ENCODE results near the gene KDM2A.

The KDM2A gene

GRCh38 chr11:67163006-67163405 is 43.9 kb downstream of the KDM2A start:
- TF ChIP-seq ISL1 (CRISPR knock-in tag; IDR thresholded peaks at IDR 0.05): no peak
- TF ChIP-seq ARNTL (CRISPR knock-in tag; IDR thresholded peaks at IDR 0.05; ENCODE audit: borderline replicate concordance, low read depth): no peak
- no peak for TF ChIP-seq ZNF8 (CRISPR knock-in tag; IDR thresholded peaks at IDR 0.05)
- no peak for TF ChIP-seq CSRNP3 (CRISPR knock-in tag; IDR thresholded peaks at IDR 0.05)
- no peak for TF ChIP-seq ZFP3 (CRISPR knock-in tag; IDR thresholded peaks at IDR 0.05)
- TF ChIP-seq GLIS3 (CRISPR knock-in tag; IDR thresholded peaks at IDR 0.05): no peak
- TF ChIP-seq BACH2 (CRISPR knock-in tag; IDR thresholded peaks at IDR 0.05; ENCODE audit: borderline replicate concordance): no peak
- no peak for TF ChIP-seq SNAI2 (CRISPR knock-in tag; IDR thresholded peaks at IDR 0.05)
- TF ChIP-seq, protein P1, sequence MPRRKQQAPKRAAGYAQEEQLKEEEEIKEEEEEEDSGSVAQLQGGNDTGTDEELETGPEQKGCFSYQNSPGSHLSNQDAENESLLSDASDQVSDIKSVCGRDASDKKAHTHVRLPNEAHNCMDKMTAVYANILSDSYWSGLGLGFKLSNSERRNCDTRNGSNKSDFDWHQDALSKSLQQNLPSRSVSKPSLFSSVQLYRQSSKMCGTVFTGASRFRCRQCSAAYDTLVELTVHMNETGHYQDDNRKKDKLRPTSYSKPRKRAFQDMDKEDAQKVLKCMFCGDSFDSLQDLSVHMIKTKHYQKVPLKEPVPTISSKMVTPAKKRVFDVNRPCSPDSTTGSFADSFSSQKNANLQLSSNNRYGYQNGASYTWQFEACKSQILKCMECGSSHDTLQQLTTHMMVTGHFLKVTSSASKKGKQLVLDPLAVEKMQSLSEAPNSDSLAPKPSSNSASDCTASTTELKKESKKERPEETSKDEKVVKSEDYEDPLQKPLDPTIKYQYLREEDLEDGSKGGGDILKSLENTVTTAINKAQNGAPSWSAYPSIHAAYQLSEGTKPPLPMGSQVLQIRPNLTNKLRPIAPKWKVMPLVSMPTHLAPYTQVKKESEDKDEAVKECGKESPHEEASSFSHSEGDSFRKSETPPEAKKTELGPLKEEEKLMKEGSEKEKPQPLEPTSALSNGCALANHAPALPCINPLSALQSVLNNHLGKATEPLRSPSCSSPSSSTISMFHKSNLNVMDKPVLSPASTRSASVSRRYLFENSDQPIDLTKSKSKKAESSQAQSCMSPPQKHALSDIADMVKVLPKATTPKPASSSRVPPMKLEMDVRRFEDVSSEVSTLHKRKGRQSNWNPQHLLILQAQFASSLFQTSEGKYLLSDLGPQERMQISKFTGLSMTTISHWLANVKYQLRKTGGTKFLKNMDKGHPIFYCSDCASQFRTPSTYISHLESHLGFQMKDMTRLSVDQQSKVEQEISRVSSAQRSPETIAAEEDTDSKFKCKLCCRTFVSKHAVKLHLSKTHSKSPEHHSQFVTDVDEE (CRISPR knock-in tag; IDR thresholded peaks at IDR 0.05): no peak
- no peak for TF ChIP-seq ZC3H10 (CRISPR knock-in tag; IDR thresholded peaks at IDR 0.05)
- TF ChIP-seq, protein P2, sequence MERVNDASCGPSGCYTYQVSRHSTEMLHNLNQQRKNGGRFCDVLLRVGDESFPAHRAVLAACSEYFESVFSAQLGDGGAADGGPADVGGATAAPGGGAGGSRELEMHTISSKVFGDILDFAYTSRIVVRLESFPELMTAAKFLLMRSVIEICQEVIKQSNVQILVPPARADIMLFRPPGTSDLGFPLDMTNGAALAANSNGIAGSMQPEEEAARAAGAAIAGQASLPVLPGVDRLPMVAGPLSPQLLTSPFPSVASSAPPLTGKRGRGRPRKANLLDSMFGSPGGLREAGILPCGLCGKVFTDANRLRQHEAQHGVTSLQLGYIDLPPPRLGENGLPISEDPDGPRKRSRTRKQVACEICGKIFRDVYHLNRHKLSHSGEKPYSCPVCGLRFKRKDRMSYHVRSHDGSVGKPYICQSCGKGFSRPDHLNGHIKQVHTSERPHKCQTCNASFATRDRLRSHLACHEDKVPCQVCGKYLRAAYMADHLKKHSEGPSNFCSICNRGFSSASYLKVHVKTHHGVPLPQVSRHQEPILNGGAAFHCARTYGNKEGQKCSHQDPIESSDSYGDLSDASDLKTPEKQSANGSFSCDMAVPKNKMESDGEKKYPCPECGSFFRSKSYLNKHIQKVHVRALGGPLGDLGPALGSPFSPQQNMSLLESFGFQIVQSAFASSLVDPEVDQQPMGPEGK (CRISPR knock-in tag; IDR thresholded peaks at IDR 0.05; ENCODE audit: borderline replicate concordance): no peak
- TF ChIP-seq PPARA (CRISPR knock-in tag; IDR thresholded peaks at IDR 0.05; ENCODE audit: borderline replicate concordance): no peak
- TF ChIP-seq, protein P3, sequence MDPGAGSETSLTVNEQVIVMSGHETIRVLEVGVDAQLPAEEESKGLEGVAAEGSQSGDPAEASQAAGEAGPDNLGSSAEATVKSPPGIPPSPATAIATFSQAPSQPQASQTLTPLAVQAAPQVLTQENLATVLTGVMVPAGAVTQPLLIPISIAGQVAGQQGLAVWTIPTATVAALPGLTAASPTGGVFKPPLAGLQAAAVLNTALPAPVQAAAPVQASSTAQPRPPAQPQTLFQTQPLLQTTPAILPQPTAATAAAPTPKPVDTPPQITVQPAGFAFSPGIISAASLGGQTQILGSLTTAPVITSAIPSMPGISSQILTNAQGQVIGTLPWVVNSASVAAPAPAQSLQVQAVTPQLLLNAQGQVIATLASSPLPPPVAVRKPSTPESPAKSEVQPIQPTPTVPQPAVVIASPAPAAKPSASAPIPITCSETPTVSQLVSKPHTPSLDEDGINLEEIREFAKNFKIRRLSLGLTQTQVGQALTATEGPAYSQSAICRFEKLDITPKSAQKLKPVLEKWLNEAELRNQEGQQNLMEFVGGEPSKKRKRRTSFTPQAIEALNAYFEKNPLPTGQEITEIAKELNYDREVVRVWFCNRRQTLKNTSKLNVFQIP (CRISPR knock-in tag; IDR thresholded peaks at IDR 0.05; ENCODE audit: borderline replicate concordance, low read depth): no peak

GRCh38 chr11:67165623-67166022 is 46.6 kb downstream of the KDM2A start:
- no peak for TF ChIP-seq ZNF8 (CRISPR knock-in tag; IDR thresholded peaks at IDR 0.05)
- TF ChIP-seq, protein P2 (CRISPR knock-in tag; IDR thresholded peaks at IDR 0.05; ENCODE audit: borderline replicate concordance): no peak
- TF ChIP-seq, protein P3 (CRISPR knock-in tag; IDR thresholded peaks at IDR 0.05; ENCODE audit: borderline replicate concordance, low read depth): no peak
- TF ChIP-seq OSR1 (CRISPR knock-in tag; IDR thresholded peaks at IDR 0.05): no peak
- no peak for TF ChIP-seq CREB5 (CRISPR knock-in tag; IDR thresholded peaks at IDR 0.05; ENCODE audit: low read depth)
- no peak for TF ChIP-seq ZC3H10 (CRISPR knock-in tag; IDR thresholded peaks at IDR 0.05)
- TF ChIP-seq ZFP3 (CRISPR knock-in tag; IDR thresholded peaks at IDR 0.05): no peak
- TF ChIP-seq ZNF565 (CRISPR knock-in tag; conservative IDR thresholded peaks at IDR 0.05; ENCODE audit: low read depth): no peak
- no peak for TF ChIP-seq RARB (CRISPR knock-in tag; IDR thresholded peaks at IDR 0.05)
- TF ChIP-seq TOX (CRISPR knock-in tag; IDR thresholded peaks at IDR 0.05; ENCODE audit: borderline replicate concordance): no peak
- no peak for TF ChIP-seq CSRNP3 (CRISPR knock-in tag; IDR thresholded peaks at IDR 0.05)
- TF ChIP-seq ARNTL (CRISPR knock-in tag; IDR thresholded peaks at IDR 0.05; ENCODE audit: borderline replicate concordance, low read depth): no peak
- TF ChIP-seq ISL1 (CRISPR knock-in tag; IDR thresholded peaks at IDR 0.05): no peak
- TF ChIP-seq BACH2 (CRISPR knock-in tag; IDR thresholded peaks at IDR 0.05; ENCODE audit: borderline replicate concordance): no peak
- no peak for TF ChIP-seq CSDC2 (CRISPR knock-in tag; IDR thresholded peaks at IDR 0.05)
- no peak for TF ChIP-seq SNAI2 (CRISPR knock-in tag; IDR thresholded peaks at IDR 0.05)
- TF ChIP-seq GLIS3 (CRISPR knock-in tag; IDR thresholded peaks at IDR 0.05): no peak
- TF ChIP-seq ZNF70 (CRISPR knock-in tag; IDR thresholded peaks at IDR 0.05): no peak
- no peak for ATAC-seq

More at GRCh38 chr11:67163006-67163405, 43.9 kb downstream of the KDM2A start:
- ATAC-seq: no peak

All from SK-N-SH treated with all-trans-retinoic acid at 6 μM for 48 hours (cell line).